Smooth muscle cell of the brain vasculature (primary cell): ENCODE measurements around the gene TICAM2.
A peak's percentile ranks its signal among the peaks of the same experiment; 100 is the strongest.

Experiments used
- DNase-seq: peaks from one replicate; pipeline ENCODE4 v3.0.0-alpha.2; 2012; ENCODE audit warnings: low read depth, low spot score

Gene TICAM2

GRCh38 chr5:115568668-115569067 lies 33.6 kb downstream of the TICAM2 start:
- DNase-seq = no peak

GRCh38 chr5:115565233-115565632 lies 37.0 kb downstream of the TICAM2 start:
- DNase-seq = no peak

GRCh38 chr5:115561176-115561575 lies 41.1 kb downstream of the TICAM2 start:
- no peak for DNase-seq

- no peak for DNase-seq
These were observed 42.8 kb downstream of the TICAM2 start for GRCh38 chr5:115559524-115559923.

GRCh38 chr5:115558388-115558956 lies 43.8 kb downstream of the TICAM2 start:
- DNase-seq = no peak

- DNase-seq = no peak
These were observed 44.5 kb downstream of the TICAM2 start for GRCh38 chr5:115557667-115558387.

GRCh38 chr5:115556276-115556675 lies 46.0 kb downstream of the TICAM2 start:
- DNase-seq = no peak

- no peak for DNase-seq
These were observed 47.1 kb downstream of the TICAM2 start for GRCh38 chr5:115555084-115555633.

GRCh38 chr5:115553082-115553481 lies 49.2 kb downstream of the TICAM2 start:
- DNase-seq = no peak

- no peak for DNase-seq
These were observed 50.9 kb downstream of the TICAM2 start for GRCh38 chr5:115551415-115551814.

- no peak for DNase-seq
These were observed 53.1 kb downstream of the TICAM2 start for GRCh38 chr5:115549154-115549553.

GRCh38 chr5:115548683-115549082 lies 53.6 kb downstream of the TICAM2 start:
- DNase-seq = no peak

GRCh38 chr5:115545351-115545882 lies 56.9 kb downstream of the TICAM2 start:
- no peak for DNase-seq

GRCh38 chr5:115544436-115545350 lies 57.6 kb downstream of the TICAM2 start, which contains the start of gene FEM1C:
TSS of gene FEM1C (minus strand) at chr5:115544775. CDS start at chr5:115543493, 1,282 bp downstream.
- DNase-seq = peak; percentile 91

- DNase-seq = no peak
These were observed 58.2 kb downstream of the TICAM2 start for GRCh38 chr5:115544043-115544435.

GRCh38 chr5:115543365-115544042 lies 58.8 kb downstream of the TICAM2 start:
- no peak for DNase-seq

- no peak for DNase-seq
These were observed 59.5 kb downstream of the TICAM2 start for GRCh38 chr5:115542651-115543364.

- no peak for DNase-seq
These were observed 60.2 kb downstream of the TICAM2 start for GRCh38 chr5:115542086-115542485.

GRCh38 chr5:115541611-115542010 lies 60.7 kb downstream of the TICAM2 start:
- no peak for DNase-seq

GRCh38 chr5:115535479-115536035 lies 66.7 kb downstream of the TICAM2 start:
- DNase-seq = no peak
